BE2C (cell line): ENCODE data around the gene KIAA1671.

Experiments used
- DNase-seq: peaks from one replicate; pipeline ENCODE4 v3.0.0-alpha.2; 2020
- H3K27me3 ChIP-seq: fragments of 250-450 bp; sonication (Bioruptor Pico); 2 replicates; pipeline ENCODE4 v1.5.1; 2020; ENCODE audit warnings: mild to moderate bottlenecking
- H3K36me3 ChIP-seq: fragments of 250-450 bp; sonication (Bioruptor Pico); 2 replicates; pipeline ENCODE4 v1.5.1; 2020; ENCODE audit warnings: mild to moderate bottlenecking
- H3K4me1 ChIP-seq: fragments of 250-450 bp; sonication (Bioruptor Pico); 2 replicates; pipeline ENCODE4 v1.5.1; 2020
- H3K4me3 ChIP-seq: 2 replicates; pipeline ENCODE4 v1.5.1; 2011; ENCODE audit warnings: low read depth, low read length
- H3K9me3 ChIP-seq: fragments of 250-450 bp; sonication (Bioruptor Pico); 2 replicates; pipeline ENCODE4 v1.5.1; 2020
- TF ChIP-seq, protein P1 (sequence below): IDR thresholded peaks from 2 replicates; pipeline ENCODE4 v1.5.1; 2012; ENCODE audit warnings: mild to moderate bottlenecking, low read depth, low read length

The KIAA1671 gene

GRCh38 chr22:25070956-25071355 is 118.4 kb downstream of the KIAA1671 start:
- DNase-seq, result no peak
- H3K9me3 ChIP-seq, result no peaks in the 10 kb centered on the region
- H3K4me3 ChIP-seq, result no peak overlapping the region
- H3K36me3 ChIP-seq, result no peaks in the 10 kb centered on the region
- TF ChIP-seq, protein P1, sequence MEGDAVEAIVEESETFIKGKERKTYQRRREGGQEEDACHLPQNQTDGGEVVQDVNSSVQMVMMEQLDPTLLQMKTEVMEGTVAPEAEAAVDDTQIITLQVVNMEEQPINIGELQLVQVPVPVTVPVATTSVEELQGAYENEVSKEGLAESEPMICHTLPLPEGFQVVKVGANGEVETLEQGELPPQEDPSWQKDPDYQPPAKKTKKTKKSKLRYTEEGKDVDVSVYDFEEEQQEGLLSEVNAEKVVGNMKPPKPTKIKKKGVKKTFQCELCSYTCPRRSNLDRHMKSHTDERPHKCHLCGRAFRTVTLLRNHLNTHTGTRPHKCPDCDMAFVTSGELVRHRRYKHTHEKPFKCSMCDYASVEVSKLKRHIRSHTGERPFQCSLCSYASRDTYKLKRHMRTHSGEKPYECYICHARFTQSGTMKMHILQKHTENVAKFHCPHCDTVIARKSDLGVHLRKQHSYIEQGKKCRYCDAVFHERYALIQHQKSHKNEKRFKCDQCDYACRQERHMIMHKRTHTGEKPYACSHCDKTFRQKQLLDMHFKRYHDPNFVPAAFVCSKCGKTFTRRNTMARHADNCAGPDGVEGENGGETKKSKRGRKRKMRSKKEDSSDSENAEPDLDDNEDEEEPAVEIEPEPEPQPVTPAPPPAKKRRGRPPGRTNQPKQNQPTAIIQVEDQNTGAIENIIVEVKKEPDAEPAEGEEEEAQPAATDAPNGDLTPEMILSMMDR, result no peak
- H3K27me3 ChIP-seq, result no peaks in the 10 kb centered on the region
- H3K4me1 ChIP-seq, result peaks cover 5% of the 10 kb centered on the region; the same call in 1 of the 2 replicates

GRCh38 chr22:25071720-25072119 is 119.2 kb downstream of the KIAA1671 start:
- Histone ChIP-seq H3K36me3 (no peaks in the 10 kb centered on the region), H3K4me1 (peaks cover 5% of the 10 kb centered on the region; the same call in 1 of the 2 replicates), H3K4me3 (no peak overlapping the region), H3K27me3 (no peaks in the 10 kb centered on the region), H3K9me3 (no peaks in the 10 kb centered on the region)
- DNase-seq, result no peak
- TF ChIP-seq, protein P1, result no peak

- Histone ChIP-seq H3K27me3 (no peaks in the 10 kb centered on the region), H3K9me3 (no peaks in the 10 kb centered on the region)
- TF ChIP-seq, protein P1, result no peak
Measured at GRCh38 chr22:25072406-25072805, 119.9 kb downstream of the KIAA1671 start.

GRCh38 chr22:25076336-25076735 is 123.8 kb downstream of the KIAA1671 start:
- Histone ChIP-seq H3K36me3 (no peaks in the 10 kb centered on the region), H3K4me3 (no peak overlapping the region), H3K4me1 (no peaks in the 10 kb centered on the region), H3K27me3 (no peaks in the 10 kb centered on the region), H3K9me3 (no peaks in the 10 kb centered on the region)
- no peak for DNase-seq
- TF ChIP-seq, protein P1, result no peak

More at GRCh38 chr22:25072406-25072805, 119.9 kb downstream of the KIAA1671 start:
- Histone ChIP-seq H3K4me3 (no peak overlapping the region), H3K4me1 (peaks cover 5% of the 10 kb centered on the region; the same call in 1 of the 2 replicates), H3K36me3 (no peaks in the 10 kb centered on the region)
- no peak for DNase-seq

DNA sequence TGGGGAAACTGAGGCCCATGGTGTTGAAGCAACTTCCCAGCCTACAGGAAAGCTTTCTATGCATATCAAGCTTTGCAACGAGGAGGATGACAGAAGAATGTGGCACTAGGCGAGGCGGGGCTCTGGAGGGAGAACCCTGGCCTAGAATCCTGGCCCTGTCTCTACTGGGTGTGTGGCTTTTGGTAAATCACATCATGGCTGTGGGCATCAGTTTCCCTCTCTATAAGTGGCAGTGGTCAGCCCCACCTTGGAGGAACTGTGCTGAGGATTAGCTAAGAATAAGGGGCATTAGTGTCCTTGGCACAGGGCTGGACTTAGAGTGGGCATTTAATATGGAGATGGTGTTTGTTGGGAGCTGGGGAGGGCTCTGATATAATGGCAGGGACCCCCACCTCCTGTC is 124.5 kb downstream of the KIAA1671 start:
- no peak for DNase-seq
- no peaks in the 10 kb centered on the region for H3K4me1 ChIP-seq
- no peaks in the 10 kb centered on the region for H3K27me3 ChIP-seq
- TF ChIP-seq, protein P1, result no peak
- H3K36me3 ChIP-seq, result no peaks in the 10 kb centered on the region
- no peaks in the 10 kb centered on the region for H3K9me3 ChIP-seq
- no peak overlapping the region for H3K4me3 ChIP-seq

GRCh38 chr22:25077964-25078363 is 125.4 kb downstream of the KIAA1671 start:
- no peak for DNase-seq
- no peak overlapping the region for H3K4me3 ChIP-seq
- TF ChIP-seq, protein P1, result no peak
- H3K4me1 ChIP-seq, result no peaks in the 10 kb centered on the region
- no peaks in the 10 kb centered on the region for H3K27me3 ChIP-seq
- H3K36me3 ChIP-seq, result no peaks in the 10 kb centered on the region
- no peaks in the 10 kb centered on the region for H3K9me3 ChIP-seq
